D721Med (cell line): ENCODE results near the gene SLC44A1.

Source experiments
- DNase-seq: peaks from one replicate; pipeline ENCODE4 v3.0.0; 2011; ENCODE audit warnings: low spot score; ENCODE audit not compliant: insufficient read length
- FAIRE-seq: peaks from 2 replicates; lab custom pipeline; 2011; peaks lifted over from hg19 to GRCh38; lab: Jason Lieb, UNC
- TF ChIP-seq, protein P1 (sequence below): IDR thresholded peaks from 2 replicates; pipeline ENCODE4 v1.5.1; 2012; ENCODE audit warnings: mild to moderate bottlenecking, control low read depth; ENCODE audit not compliant: insufficient read depth; ENCODE audit errors: missing control alignments

The SLC44A1 gene

GRCh38 chr9:105437704-105438103 lies 193.3 kb downstream of the SLC44A1 start:
- FAIRE-seq (no peak), DNase-seq (no peak)
- TF ChIP-seq, protein P1, sequence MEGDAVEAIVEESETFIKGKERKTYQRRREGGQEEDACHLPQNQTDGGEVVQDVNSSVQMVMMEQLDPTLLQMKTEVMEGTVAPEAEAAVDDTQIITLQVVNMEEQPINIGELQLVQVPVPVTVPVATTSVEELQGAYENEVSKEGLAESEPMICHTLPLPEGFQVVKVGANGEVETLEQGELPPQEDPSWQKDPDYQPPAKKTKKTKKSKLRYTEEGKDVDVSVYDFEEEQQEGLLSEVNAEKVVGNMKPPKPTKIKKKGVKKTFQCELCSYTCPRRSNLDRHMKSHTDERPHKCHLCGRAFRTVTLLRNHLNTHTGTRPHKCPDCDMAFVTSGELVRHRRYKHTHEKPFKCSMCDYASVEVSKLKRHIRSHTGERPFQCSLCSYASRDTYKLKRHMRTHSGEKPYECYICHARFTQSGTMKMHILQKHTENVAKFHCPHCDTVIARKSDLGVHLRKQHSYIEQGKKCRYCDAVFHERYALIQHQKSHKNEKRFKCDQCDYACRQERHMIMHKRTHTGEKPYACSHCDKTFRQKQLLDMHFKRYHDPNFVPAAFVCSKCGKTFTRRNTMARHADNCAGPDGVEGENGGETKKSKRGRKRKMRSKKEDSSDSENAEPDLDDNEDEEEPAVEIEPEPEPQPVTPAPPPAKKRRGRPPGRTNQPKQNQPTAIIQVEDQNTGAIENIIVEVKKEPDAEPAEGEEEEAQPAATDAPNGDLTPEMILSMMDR: no peak

DNA sequence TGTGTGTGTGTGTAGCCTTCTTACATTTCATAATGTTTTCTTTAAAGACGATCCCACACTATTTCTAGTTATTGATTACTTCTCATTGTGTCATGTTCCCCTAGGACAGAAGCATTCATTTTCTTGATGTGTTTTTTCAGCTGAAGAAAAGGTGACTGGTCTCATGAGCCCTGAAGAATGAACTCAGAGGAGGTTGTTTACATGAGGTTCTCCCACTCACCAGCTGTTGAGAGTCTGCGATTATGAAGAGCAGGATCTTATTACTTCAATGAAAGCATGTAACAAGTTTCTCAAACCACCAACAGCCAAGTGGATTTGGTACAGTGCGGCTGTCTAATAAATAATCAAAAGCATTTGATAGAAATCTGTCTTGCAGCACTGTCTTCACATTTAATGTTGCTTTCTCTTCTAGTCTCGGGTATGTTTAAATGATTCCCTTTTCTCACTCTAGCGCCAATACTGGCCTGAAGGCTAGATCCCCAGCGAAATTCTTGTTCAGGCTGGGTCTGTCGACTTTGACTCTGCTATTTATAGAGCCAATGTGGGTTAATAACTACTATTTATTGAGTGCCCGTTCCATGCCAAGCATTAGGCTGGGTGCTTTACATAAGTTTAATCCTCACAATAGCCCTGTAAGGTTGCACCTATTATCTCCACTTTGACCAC lies 193.8 kb downstream of the SLC44A1 start:
- FAIRE-seq (no peak), DNase-seq (no peak)
- TF ChIP-seq, protein P1: no peak

GRCh38 chr9:105439428-105439827 lies 195.0 kb downstream of the SLC44A1 start:
- TF ChIP-seq, protein P1: no peak
- no peak for FAIRE-seq
- DNase-seq: no peak

DNA sequence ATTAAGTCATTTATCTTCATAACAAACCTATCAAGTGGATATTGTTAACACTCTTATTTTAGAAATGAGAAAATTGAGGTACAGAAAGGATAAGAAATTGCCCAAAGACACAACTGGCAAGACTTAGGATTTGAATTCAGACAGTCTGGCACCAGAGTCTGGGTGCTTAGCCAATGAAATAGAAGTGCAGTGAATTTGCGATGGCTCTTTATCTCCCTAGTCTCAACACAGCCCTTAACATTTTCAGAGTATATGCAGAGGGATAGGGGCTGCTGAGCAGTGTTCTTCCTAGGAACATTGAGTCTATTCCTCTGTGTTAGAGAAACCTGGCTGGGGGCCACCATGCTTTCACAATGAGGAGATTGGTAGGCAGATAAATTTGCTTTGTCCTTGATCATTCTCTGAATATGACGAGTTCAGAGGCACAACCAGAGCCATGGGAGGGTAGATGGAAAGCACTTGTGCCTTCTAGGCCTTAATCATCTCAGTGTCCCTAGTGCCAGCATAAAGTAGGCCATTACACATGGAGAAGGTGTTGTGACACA lies 197.2 kb downstream of the SLC44A1 start:
- no peak for FAIRE-seq

GRCh38 chr9:105443121-105443520 lies 198.7 kb downstream of the SLC44A1 start:
- FAIRE-seq (no peak), DNase-seq (no peak)
- TF ChIP-seq, protein P1: no peak

More for the DNA sequence above, 197.2 kb downstream of the SLC44A1 start:
- DNase-seq: no peak
- TF ChIP-seq, protein P1: no peak

DNA sequence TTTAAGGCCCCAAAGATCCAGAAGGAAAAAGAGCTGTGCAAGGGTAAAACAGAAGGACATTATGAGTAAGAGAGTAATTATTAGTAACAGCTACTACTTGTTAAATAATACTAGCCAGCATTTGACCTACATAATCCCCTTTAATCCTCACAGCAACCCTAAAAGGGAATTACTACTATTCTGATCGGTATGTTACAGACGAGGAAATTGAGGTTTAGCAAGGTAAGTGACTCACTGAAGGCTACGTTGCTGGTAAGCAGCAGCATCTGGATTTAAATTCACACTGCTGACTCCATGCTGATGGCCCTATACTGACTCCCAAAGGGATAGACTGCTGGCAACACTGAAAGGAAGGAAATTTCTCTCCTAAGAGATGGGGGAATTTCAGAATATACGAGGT lies 199.7 kb downstream of the SLC44A1 start:
- TF ChIP-seq, protein P1: no peak
- DNase-seq (no peak), FAIRE-seq (no peak)

DNA sequence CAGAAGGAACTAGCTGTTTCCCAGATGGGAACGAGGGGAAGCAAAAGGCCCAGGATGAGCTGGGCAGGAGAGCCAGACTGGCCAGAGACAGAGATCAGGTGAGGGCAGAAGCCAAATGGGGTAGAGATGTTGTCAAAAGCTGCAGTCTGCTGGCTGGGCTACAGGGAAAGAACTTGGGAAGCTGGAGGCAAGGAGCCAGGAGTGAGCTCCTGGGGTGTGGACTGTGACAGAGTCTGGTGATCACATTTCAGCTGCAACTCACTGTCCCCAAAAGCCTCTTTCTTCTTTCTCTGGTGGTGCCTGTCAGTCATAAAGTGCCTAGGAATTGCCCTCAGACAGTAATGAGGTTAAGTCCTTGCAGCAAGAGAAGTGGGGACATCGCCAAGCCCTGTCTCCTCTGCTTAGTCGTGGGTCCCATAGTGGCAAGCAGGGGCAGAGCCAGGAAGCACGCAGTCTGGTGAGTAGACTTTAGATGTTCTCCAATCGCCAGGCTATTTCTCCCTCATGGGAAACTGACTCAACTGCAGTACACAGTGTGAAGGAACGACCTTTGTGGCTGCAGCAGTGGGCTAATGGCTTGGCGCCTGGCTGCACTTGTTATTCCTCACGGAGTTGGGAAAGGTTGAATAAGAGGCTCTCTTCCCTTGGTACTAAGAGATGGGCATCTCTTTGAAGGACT lies 200.9 kb downstream of the SLC44A1 start:
- FAIRE-seq (no peak), DNase-seq (no peak)

More for the DNA sequence above, 200.9 kb downstream of the SLC44A1 start:
- TF ChIP-seq, protein P1: no peak
